ENCODE results near the gene RBM22.
A peak's percentile ranks its signal among the peaks of the same experiment; 100 is the strongest.

The RBM22 gene

GRCh38 chr5:150672237-150672883, 28.5 kb downstream of the RBM22 start:
- no peak for DNase-seq (ENCODE audit: low spot score)

- no peak for DNase-seq (ENCODE audit: low spot score)
Observed at GRCh38 chr5:150671509-150672236, 29.2 kb downstream of the RBM22 start.

GRCh38 chr5:150670948-150671310, 29.9 kb downstream of the RBM22 start:
- DNase-seq (ENCODE audit: low spot score): no peak

GRCh38 chr5:150670275-150670947, 30.5 kb downstream of the RBM22 start:
- no peak for DNase-seq (ENCODE audit: low spot score)

GRCh38 chr5:150665044-150665443, 35.8 kb downstream of the RBM22 start:
- no peak for DNase-seq (ENCODE audit: low spot score)

GRCh38 chr5:150663936-150664335, 36.9 kb downstream of the RBM22 start:
- DNase-seq (ENCODE audit: low spot score): no peak

- no peak for DNase-seq (ENCODE audit: low spot score)
Observed at GRCh38 chr5:150662731-150663516, 37.9 kb downstream of the RBM22 start.

GRCh38 chr5:150661821-150662596, 38.9 kb downstream of the RBM22 start:
- DNase-seq (ENCODE audit: low spot score): no peak

- no peak for DNase-seq (ENCODE audit: low spot score)
Observed at GRCh38 chr5:150661086-150661485, 39.8 kb downstream of the RBM22 start, which contains the start of gene MYOZ3. MYOZ3 (plus strand) TSS chr5:150661251; CDS start chr5:150662942, 1,691 bp downstream.

- DNase-seq (ENCODE audit: low spot score): no peak
Observed at GRCh38 chr5:150660108-150660831, 40.6 kb downstream of the RBM22 start.

- DNase-seq (ENCODE audit: low spot score): no peak
Observed at GRCh38 chr5:150659360-150660107, 41.3 kb downstream of the RBM22 start.

- no peak for DNase-seq (ENCODE audit: low spot score)
Observed at GRCh38 chr5:150658699-150659265, 42.1 kb downstream of the RBM22 start.

GRCh38 chr5:150658121-150658520, 42.7 kb downstream of the RBM22 start:
- DNase-seq (ENCODE audit: low spot score): no peak

- DNase-seq (ENCODE audit: low spot score): peak; percentile 7
Observed at GRCh38 chr5:150656191-150657132, 44.4 kb downstream of the RBM22 start.

GRCh38 chr5:150655221-150655620, 45.6 kb downstream of the RBM22 start:
- DNase-seq (ENCODE audit: low spot score): no peak

- DNase-seq (ENCODE audit: low spot score): no peak
Observed at GRCh38 chr5:150653762-150654556, 46.9 kb downstream of the RBM22 start.

- DNase-seq (ENCODE audit: low spot score): no peak
Observed at GRCh38 chr5:150653145-150653761, 47.6 kb downstream of the RBM22 start.
